Measurements from ENCODE around the gene STEAP4.
A peak's percentile ranks its signal among the peaks of the same experiment; 100 is the strongest.
"Not testable (repeated sequence)": the region's sequence is repeated elsewhere in the genome, so short reads cannot be mapped to it uniquely, and the experiment has no call there.

Gene STEAP4

GRCh38 chr7:88268051-88268450, 38.6 kb downstream of the STEAP4 start:
- DNase-seq: no peak

- DNase-seq: no peak
Observed at GRCh38 chr7:88267421-88267820, 39.3 kb downstream of the STEAP4 start.

- not testable (repeated sequence) for DNase-seq
Observed at GRCh38 chr7:88264987-88265386, 41.7 kb downstream of the STEAP4 start.

GRCh38 chr7:88262562-88262961, 44.1 kb downstream of the STEAP4 start:
- DNase-seq: no peak

GRCh38 chr7:88260719-88261118, 46.0 kb downstream of the STEAP4 start:
- no peak for DNase-seq

GRCh38 chr7:88259656-88260380, 46.9 kb downstream of the STEAP4 start:
- no peak for DNase-seq

GRCh38 chr7:88258296-88258695, 48.4 kb downstream of the STEAP4 start:
- DNase-seq: not testable (repeated sequence)

GRCh38 chr7:88256906-88257305, 49.8 kb downstream of the STEAP4 start:
- no peak for DNase-seq

- no peak for DNase-seq
Observed at GRCh38 chr7:88254721-88255424, 51.8 kb downstream of the STEAP4 start.

- DNase-seq: no peak
Observed at GRCh38 chr7:88253640-88254039, 53.1 kb downstream of the STEAP4 start.

- no peak for DNase-seq
Observed at GRCh38 chr7:88244258-88244657, 62.4 kb downstream of the STEAP4 start.

GRCh38 chr7:88243345-88243909, 63.3 kb downstream of the STEAP4 start:
- DNase-seq: peak; percentile 11

GRCh38 chr7:88239852-88240251, 66.8 kb downstream of the STEAP4 start:
- no peak for DNase-seq

- DNase-seq: no peak
Observed at GRCh38 chr7:88233828-88234227, 72.9 kb downstream of the STEAP4 start.

GRCh38 chr7:88230646-88231045, 76.0 kb downstream of the STEAP4 start:
- DNase-seq: no peak

- no peak for DNase-seq
Observed at GRCh38 chr7:88229302-88229995, 77.2 kb downstream of the STEAP4 start.

- no peak for DNase-seq
Observed at GRCh38 chr7:88226886-88227516, 79.7 kb downstream of the STEAP4 start.

- no peak for DNase-seq
Observed at GRCh38 chr7:88226201-88226600, 80.5 kb downstream of the STEAP4 start.

GRCh38 chr7:88224601-88225275, 82.0 kb downstream of the STEAP4 start:
- DNase-seq: no peak

- DNase-seq: no peak
Observed at GRCh38 chr7:88223265-88223664, 83.4 kb downstream of the STEAP4 start.
